GM21367 (cell line): ENCODE results near the gene SSBP3.

ENCODE experiments used
- ATAC-seq: cut with Tn5 transposase; IDR thresholded peaks from one replicate; pipeline ENCODE4 v1.9.1; 2021; ENCODE audit not compliant: unreplicated experiment

The SSBP3 gene

GRCh38 chr1:54372978-54373377 is 33.2 kb downstream of the SSBP3 start:
- no peak for ATAC-seq

GRCh38 chr1:54371942-54372275 is 34.3 kb downstream of the SSBP3 start:
- ATAC-seq, result no peak

- no peak for ATAC-seq
These were observed 34.9 kb downstream of the SSBP3 start for GRCh38 chr1:54371038-54371941.

- no peak for ATAC-seq
These were observed 35.8 kb downstream of the SSBP3 start for GRCh38 chr1:54370287-54370989.

DNA sequence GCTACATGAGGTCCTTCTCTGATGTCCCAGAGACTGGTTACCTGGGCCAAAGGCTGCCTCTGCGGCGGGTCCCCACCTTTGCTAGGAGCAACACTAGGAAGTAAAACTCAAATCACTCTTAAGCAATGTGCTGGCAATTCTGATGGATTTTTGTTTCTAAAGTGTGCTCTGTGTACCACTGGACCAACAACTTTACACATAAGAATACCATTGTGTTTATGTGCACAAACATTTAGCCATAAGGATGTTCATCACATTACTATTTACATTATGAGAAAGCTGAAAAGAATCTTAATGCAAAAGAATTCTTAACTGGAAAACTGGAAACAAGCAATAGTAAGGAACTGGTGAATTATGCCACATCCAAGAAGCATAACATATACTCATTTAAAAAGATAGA is 38.6 kb downstream of the SSBP3 start:
- ATAC-seq, result no peak

DNA sequence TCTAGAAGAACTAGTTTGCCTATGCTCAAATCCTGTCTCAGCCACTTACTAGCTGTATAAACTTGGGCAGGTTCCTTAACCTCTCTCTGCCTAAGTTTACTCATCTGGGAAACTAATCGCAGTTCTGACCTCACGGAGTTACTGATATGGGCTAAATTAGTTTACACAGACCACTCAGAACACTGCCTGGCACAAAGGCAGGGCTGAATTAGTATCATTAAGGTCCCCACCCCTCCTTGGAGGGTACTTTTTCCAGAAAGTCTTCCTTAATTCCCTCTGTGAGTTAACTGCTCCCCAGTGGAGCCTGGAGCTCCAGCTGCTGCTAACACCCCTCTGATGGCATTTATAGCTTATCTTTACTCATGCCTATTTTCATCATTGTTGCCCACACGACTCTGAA is 40.3 kb downstream of the SSBP3 start:
- no peak for ATAC-seq

DNA sequence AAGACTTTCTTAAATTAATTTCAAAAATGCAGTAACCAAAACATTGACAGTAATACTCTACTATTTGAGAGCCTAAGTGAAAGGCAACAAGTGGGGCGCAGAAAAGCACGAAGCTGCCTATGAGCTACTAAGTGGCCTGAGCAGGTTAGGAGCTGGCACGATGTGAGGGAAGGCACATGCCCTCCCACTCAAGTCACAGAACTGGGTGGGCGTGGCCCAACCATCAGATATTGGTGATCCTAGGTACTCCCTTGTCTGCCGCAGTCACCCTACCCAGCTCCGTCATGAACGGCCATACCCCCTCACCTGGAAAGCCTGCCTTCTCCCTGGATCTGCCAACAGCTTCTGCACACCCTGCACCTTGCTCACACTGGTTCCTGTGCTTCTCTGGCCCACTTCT is 40.8 kb downstream of the SSBP3 start:
- ATAC-seq, result no peak

GRCh38 chr1:54364995-54365394 is 41.2 kb downstream of the SSBP3 start:
- ATAC-seq, result no peak

- no peak for ATAC-seq
These were observed 41.6 kb downstream of the SSBP3 start for GRCh38 chr1:54364582-54364981.

DNA sequence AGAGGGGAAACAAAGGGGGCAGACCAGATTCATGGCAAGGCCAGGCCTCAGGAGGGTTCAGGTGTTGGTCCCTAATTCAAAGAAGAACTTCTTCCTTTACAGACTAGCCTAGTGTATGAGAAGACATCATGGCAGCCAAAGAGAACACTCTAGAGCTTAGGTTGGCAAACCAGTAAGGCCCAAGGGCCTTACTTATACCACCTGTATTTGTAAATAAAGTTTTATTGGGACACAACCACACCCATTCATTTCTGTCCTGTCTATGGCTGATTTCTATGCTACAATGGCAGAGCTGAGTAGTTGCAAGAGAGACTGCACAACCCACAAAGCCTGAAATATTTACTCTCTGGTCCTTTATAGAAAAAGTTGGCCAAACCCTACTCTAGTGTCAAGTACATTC is 42.3 kb downstream of the SSBP3 start:
- ATAC-seq, result no peak

GRCh38 chr1:54362881-54363340 is 43.3 kb downstream of the SSBP3 start:
- ATAC-seq, result no peak

DNA sequence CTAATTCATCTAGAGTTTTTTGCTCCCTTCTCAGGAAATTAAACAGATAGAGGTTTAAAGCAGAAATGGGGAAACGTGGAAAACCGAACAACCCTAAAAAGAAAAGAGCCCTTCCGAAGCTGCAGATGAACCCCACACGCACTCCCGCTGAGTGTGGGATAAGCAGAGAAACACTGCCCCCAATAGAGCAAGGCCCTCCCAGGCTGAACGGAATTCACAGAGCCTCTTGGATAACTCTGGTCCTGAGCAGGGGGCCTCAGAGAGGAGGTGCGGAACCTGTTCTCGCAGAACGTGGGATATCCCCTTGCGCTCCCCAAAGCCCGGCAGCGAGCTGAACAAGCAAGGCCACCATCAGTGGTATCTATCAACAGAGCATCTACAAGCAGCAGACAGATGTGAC is 44.9 kb downstream of the SSBP3 start:
- ATAC-seq, result no peak

DNA sequence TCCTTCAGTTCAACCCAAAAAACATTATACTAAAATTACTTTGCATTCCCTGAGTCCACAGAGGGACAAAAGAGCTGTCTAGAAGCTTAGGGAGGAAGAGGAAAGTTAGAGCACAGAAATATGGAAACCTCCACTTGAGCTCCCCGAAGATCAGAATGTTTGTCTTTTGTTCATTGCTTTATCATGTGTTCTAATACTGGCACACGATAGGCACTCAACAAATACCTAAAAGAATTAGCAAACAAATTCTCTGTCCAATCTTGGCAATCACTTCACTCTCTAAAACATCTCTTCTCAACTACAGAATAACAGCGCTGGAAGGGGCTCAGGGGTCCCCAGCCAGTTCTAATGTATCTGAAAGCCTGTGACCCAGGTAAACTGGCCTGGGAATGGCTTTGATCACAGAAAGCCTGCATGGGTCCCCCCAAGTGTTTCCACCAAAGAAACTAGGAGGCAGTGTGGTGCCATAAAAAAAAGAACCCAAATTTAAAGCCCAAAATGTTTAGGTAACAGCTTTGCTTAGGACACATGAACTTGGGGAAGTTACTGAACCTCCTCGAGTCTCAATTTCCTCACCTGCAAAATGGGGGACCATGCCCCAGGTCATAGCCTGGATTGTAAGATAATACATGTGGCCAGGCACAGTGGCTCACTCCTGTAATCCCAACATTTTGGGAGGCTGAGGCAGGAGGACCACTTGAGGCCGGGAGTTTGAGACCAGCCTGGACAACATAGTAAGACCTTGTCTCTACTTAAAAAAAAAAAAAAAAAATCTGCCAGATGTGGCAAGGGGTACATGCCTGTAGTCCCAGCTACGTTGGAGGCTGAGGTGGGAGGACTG is 45.8 kb downstream of the SSBP3 start:
- no peak for ATAC-seq

- no peak for ATAC-seq
These were observed 46.6 kb downstream of the SSBP3 start for GRCh38 chr1:54359393-54360162.

DNA sequence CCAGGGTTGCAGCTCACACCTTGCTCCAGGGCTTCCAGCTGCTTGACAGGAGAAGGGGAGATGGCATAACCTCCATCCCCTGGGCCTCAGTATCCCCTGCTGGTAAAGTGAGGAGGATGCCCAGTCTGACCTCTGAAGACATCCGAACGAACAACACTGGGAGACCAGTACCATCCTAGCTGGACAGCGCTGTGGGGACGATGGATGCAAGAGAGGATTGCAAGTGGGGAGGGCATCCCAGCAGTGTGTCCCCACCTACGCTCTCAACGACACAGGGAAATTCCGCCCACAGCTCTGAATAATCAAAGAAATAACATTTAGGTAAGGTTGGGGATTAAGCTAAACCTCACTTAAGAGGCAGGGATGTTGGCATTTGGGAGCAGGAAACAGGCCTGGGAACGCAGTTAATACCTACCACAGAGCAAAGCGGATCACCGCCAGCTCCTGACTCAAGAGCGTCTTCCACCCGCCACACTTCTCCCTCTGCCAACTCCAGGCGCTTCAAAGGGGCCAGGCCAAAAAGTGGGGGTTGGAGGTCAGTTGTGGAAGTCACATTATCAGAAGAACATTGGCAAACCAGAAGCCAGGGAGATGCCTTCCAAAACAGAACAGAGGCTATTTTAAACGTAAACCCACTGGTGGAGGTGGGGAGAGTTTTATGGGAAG is 47.6 kb downstream of the SSBP3 start:
- ATAC-seq, result no peak

GRCh38 chr1:54357967-54358366 is 48.2 kb downstream of the SSBP3 start:
- no peak for ATAC-seq

GRCh38 chr1:54356680-54357147 is 49.5 kb downstream of the SSBP3 start:
- no peak for ATAC-seq

DNA sequence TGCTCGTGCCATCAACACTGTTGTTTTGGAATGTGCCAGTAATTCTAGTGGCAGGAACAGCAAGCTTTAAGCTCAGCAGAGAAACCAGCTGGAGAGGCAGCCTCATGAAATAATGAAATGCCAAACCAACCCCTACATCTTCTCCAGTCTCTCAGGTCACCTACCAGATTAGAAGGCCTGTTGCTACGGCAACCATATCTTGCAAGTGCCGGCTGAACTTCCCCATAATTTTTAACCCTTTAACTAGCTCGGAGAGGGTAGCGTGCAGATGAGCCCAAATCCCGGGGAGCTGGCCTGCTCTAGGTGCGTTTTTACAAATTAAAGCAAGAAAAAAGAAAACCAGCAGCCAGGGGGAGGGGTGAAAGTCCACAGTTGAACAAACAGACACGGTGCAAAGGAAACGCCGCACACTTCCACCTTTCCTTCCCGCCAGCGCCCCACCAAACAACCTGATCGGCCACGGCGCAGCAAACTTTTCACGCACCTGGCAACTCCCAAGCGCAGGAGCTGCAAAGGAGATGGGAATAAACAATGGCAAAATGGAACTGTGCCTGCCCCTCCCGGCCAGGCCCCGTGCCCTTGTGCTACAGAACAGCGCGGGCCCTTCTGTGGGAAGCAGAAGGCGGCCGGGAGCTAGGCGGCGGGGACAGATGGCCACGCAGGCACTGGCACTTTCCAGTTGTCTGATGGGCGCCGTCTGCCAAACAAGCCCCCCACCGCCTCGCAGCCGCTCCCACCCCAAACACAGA is 50.1 kb downstream of the SSBP3 start:
- ATAC-seq, result no peak

DNA sequence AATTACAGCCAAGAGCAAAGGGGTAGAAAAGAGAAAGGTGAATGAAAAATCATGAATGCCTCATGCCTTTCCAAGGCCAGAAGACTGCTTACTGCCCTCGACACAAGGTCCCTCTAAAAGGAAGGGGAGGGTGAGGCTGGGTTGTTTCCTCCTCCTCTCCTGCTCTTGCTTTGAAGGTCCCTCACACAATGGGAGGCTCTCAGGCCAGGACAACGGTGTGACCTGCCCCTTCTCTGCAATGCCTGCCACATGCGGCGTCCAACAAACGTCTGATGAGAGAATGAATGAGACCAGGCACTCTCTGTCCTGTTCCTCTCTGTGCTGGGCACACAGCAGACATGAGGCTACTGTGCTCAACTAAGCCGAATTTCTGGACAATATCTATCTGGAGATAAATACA is 51.3 kb downstream of the SSBP3 start:
- ATAC-seq, result no peak
